GM23338 (cell line): Measurements from ENCODE around the gene OR4K5. TPM values are rescaled to one million over a fixed set of nuclear protein-coding genes. Genes with fewer than 3 reads are reported as not detected.
"Not testable (repeated sequence)": the region's sequence is repeated elsewhere in the genome, so short reads cannot be mapped to it uniquely, and the experiment has no call there.

Experiments used
- ATAC-seq: fragments of 200-7000 bp; cut with Tn5 transposase; 3 replicates; pipeline ENCODE4 v1.9.1; 2020
- DNase-seq: peaks from one replicate; pipeline ENCODE4 v3.0.0-alpha.2; 2015; ENCODE audit warnings: low spot score
- H2AFZ ChIP-seq: fragments of 200-600 bp; sonication (generic); 2 replicates; pipeline ENCODE4 v1.8.0; 2016; ENCODE audit warnings: antibody characterized with exemption, mild to moderate bottlenecking, moderate library complexity
- H3F3A ChIP-seq: fragments of 200-600 bp; sonication (generic); replicated peaks from 2 replicates; pipeline ENCODE4 v1.8.0; 2017; ENCODE audit warnings: antibody characterized with exemption, mixed run types, low read depth
- H3K27ac ChIP-seq: fragments of 200-600 bp; sonication (generic); 2 replicates; pipeline ENCODE4 v1.6.1; 2016; ENCODE audit warnings: low read depth
- H3K27me3 ChIP-seq: fragments of 200-600 bp; sonication (generic); 2 replicates; pipeline ENCODE4 v1.8.0; 2016; ENCODE audit warnings: mild to moderate bottlenecking, mixed run types, moderate library complexity; ENCODE audit not compliant: insufficient read depth
- H3K36me3 ChIP-seq: fragments of 200-600 bp; sonication (generic); 2 replicates; pipeline ENCODE4 v1.8.0; 2016; ENCODE audit warnings: mild to moderate bottlenecking; ENCODE audit not compliant: insufficient read depth
- H3K4me1 ChIP-seq: fragments of 200-600 bp; sonication (generic); 2 replicates; pipeline ENCODE4 v1.8.0; 2016; ENCODE audit warnings: mild to moderate bottlenecking, moderate library complexity; ENCODE audit not compliant: insufficient read depth
- H3K4me2 ChIP-seq: fragments of 200-600 bp; sonication (generic); 2 replicates; pipeline ENCODE4 v1.7.1; 2017; ENCODE audit warnings: mixed run types
- H3K4me3 ChIP-seq: fragments of 200-600 bp; sonication (generic); 2 replicates; pipeline ENCODE4 v1.6.1; 2016; ENCODE audit warnings: mixed run types
- H3K79me2 ChIP-seq: fragments of 200-600 bp; sonication (generic); replicated peaks from 2 replicates; pipeline ENCODE4 v1.8.0; 2017; ENCODE audit warnings: mild to moderate bottlenecking; ENCODE audit not compliant: insufficient read depth
- H3K9me2 ChIP-seq: fragments of 200-600 bp; sonication (generic); 2 replicates; pipeline ENCODE4 v1.8.0; 2017; ENCODE audit not compliant: insufficient read depth
- H4K20me1 ChIP-seq: fragments of 200-600 bp; sonication (generic); replicated peaks from 2 replicates; pipeline ENCODE4 v1.8.0; 2017; ENCODE audit warnings: mild to moderate bottlenecking; ENCODE audit not compliant: insufficient read depth
- H3K27ac Mint-ChIP-seq: 2 replicates; pipeline ENCODE4 v1.8.0; 2020; ENCODE audit warnings: inconsistent platforms, mild to moderate bottlenecking, moderate library complexity, mixed read lengths
- H3K27me3 Mint-ChIP-seq: 3 replicates; pipeline ENCODE4 v1.8.0; 2022; ENCODE audit warnings: low read depth, mild to moderate bottlenecking, moderate library complexity, mixed read lengths, inconsistent platforms; ENCODE audit not compliant: insufficient read depth, poor library complexity
- H3K36me3 Mint-ChIP-seq: 3 replicates; pipeline ENCODE4 v1.8.0; 2021; ENCODE audit warnings: low read depth, mild to moderate bottlenecking, inconsistent platforms, moderate library complexity, mixed read lengths
- H3K4me1 Mint-ChIP-seq: 3 replicates; pipeline ENCODE4 v1.8.0; 2020; ENCODE audit warnings: mild to moderate bottlenecking, inconsistent platforms, mixed read lengths
- H3K4me3 Mint-ChIP-seq: 3 replicates; pipeline ENCODE4 v1.8.0; 2021; ENCODE audit warnings: moderate library complexity, mild to moderate bottlenecking, inconsistent platforms, mixed read lengths
- H3K9me3 Mint-ChIP-seq: 3 replicates; pipeline ENCODE4 v1.8.0; 2020; ENCODE audit warnings: moderate library complexity, mild to moderate bottlenecking, inconsistent platforms, mixed read lengths
- CREB1 ChIP-seq: fragments of 250-450 bp; sonication (Bioruptor Pico); IDR thresholded peaks from 2 replicates; pipeline ENCODE4 v1.5.0; 2020; ENCODE audit warnings: low read depth, mild to moderate bottlenecking, moderate library complexity
- CTCF ChIP-seq, 2 experiments: fragments of 200-600 bp in 1 of 2; sonication (generic) in 1 of 2; conservative IDR thresholded peaks; 2 replicates each; pipeline versions ENCODE4 v1.5.1 to v1.6.1; 2016 to 2017; ENCODE audit warnings: antibody characterized with exemption in 2 of 2, low read depth in 2 of 2, mild to moderate bottlenecking in 2 of 2, moderate library complexity in 1 of 2
- EZH2phosphoT487 ChIP-seq: fragments of 200-600 bp; sonication (generic); IDR thresholded peaks from one replicate; pipeline ENCODE4 v1.8.1; 2018; ENCODE audit warnings: antibody characterized with exemption; ENCODE audit not compliant: unreplicated experiment
- NANOG ChIP-seq: IDR thresholded peaks from 2 replicates; pipeline ENCODE4 v1.6.1; 2016; ENCODE audit warnings: antibody characterized with exemption, borderline replicate concordance
- POLR2AphosphoS5 ChIP-seq: IDR thresholded peaks from 2 replicates; pipeline ENCODE4 v1.6.1; 2016; ENCODE audit warnings: antibody characterized with exemption, low read depth
- STAT1 ChIP-seq: IDR thresholded peaks from one replicate; pipeline ENCODE4 v1.6.1; 2016; ENCODE audit warnings: antibody characterized with exemption; ENCODE audit not compliant: unreplicated experiment
- ZNF331 ChIP-seq: fragments of 250-450 bp; sonication (Bioruptor Pico); IDR thresholded peaks from 2 replicates; pipeline ENCODE4 v1.5.0; 2020; ENCODE audit warnings: low read depth, mild to moderate bottlenecking, moderate library complexity
- polyA plus RNA-seq: library from polyadenylated mRNA; unstranded; fragments of >200 nt; fragmentation: Nextera tagmentation; extraction: Ambion mirVana; gene quantifications from 2 replicates; pipeline ENCODE4 v1.2.1, GENCODE V29; 2016
- total RNA-seq: library from RNA; depleted of rRNA; stranded (reverse); fragments of >200 nt; shearing (Covaris generic); gene quantifications from 2 replicates; pipeline ENCODE4 v1.2.3, GENCODE V29; 2014; rRNA removed

OR4K5 gene
- total and polyA plus RNA-seq, 2 experiments from 2014 or later, result not detected

- ATAC-seq, result no peak
- H3K4me1 Mint-ChIP-seq, result no peaks in the 10 kb centered on the region
- Histone ChIP-seq H2AFZ (no peak overlapping the region), H3K9me2 (no peaks in the 10 kb centered on the region), H3K27me3 (no peaks in the 10 kb centered on the region), H3F3A (no peaks in the 10 kb centered on the region), H3K27ac (no peak overlapping the region), H3K4me2 (no peak overlapping the region), H3K36me3 (peaks cover 28% of the 10 kb centered on the region), H3K4me1 (no peaks in the 10 kb centered on the region), H4K20me1 (no peaks in the 10 kb centered on the region), H3K79me2 (no peaks in the 10 kb centered on the region), H3K4me3 (no peak overlapping the region)
- peaks cover 18% of the 10 kb centered on the region; the same call in 2 of the 3 replicates for H3K9me3 Mint-ChIP-seq
- H3K36me3 Mint-ChIP-seq, result peaks cover 17% of the 10 kb centered on the region
- DNase-seq, result no peak
- peaks cover 1% of the 10 kb centered on the region for H3K27me3 Mint-ChIP-seq
- no peak overlapping the region for H3K4me3 Mint-ChIP-seq
- TF ChIP-seq NANOG (no peak), STAT1 (no peak), EZH2phosphoT487 (no peak), POLR2AphosphoS5 (no peak), CTCF (conservative IDR thresholded peaks at IDR 0.05; ENCODE audit: low read depth in 2 of 2) (0 out of 4 replicates have a peak, but pooled peaks of 1 of the 2 experiments have one; percentile 7)
- no peak overlapping the region for H3K27ac Mint-ChIP-seq
Measured at GRCh38 chr14:19947413-19948090, 27.1 kb downstream of the OR4K5 start.

GRCh38 chr14:19949218-19949617, 28.8 kb downstream of the OR4K5 start:
- H3K4me1 Mint-ChIP-seq, result no peaks in the 10 kb centered on the region
- peaks cover 1% of the 10 kb centered on the region for H3K27me3 Mint-ChIP-seq
- DNase-seq, result no peak
- no peak overlapping the region for H2AFZ ChIP-seq
- H3K27ac Mint-ChIP-seq, result no peak overlapping the region
- no peak overlapping the region for H3K4me2 ChIP-seq
- no peaks in the 10 kb centered on the region for H3F3A ChIP-seq
- H3K9me2 ChIP-seq, result no peaks in the 10 kb centered on the region
- no peaks in the 10 kb centered on the region for H3K27me3 ChIP-seq
- no peaks in the 10 kb centered on the region for H4K20me1 ChIP-seq
- ATAC-seq, result no peak
- no peak overlapping the region for H3K4me3 ChIP-seq
- peaks cover 17% of the 10 kb centered on the region for H3K36me3 Mint-ChIP-seq
- TF ChIP-seq EZH2phosphoT487 (no peak), CREB1 (no peak), NANOG (no peak), POLR2AphosphoS5 (no peak), ZNF331 (CRISPR knock-in tag) (no peak)
- peaks cover 39% of the 10 kb centered on the region for H3K36me3 ChIP-seq
- no peaks in the 10 kb centered on the region for H3K79me2 ChIP-seq
- peaks cover 23% of the 10 kb centered on the region for H3K9me3 Mint-ChIP-seq
- no peaks in the 10 kb centered on the region for H3K4me1 ChIP-seq
- no peak overlapping the region for H3K4me3 Mint-ChIP-seq
- no peak overlapping the region for H3K27ac ChIP-seq

- not testable (repeated sequence) for H3K9me2 ChIP-seq, H3K27ac ChIP-seq, H3K27me3 Mint-ChIP-seq, H4K20me1 ChIP-seq, H3K79me2 ChIP-seq, DNase-seq, H3K4me3 Mint-ChIP-seq, H3F3A ChIP-seq, H3K27ac Mint-ChIP-seq, H3K4me3 ChIP-seq, ATAC-seq, H3K4me1 Mint-ChIP-seq, H2AFZ ChIP-seq, H3K27me3 ChIP-seq, H3K4me2 ChIP-seq, H3K36me3 Mint-ChIP-seq, H3K36me3 ChIP-seq, H3K4me1 ChIP-seq
- peaks cover 69% of the 10 kb centered on the region for H3K9me3 Mint-ChIP-seq
Measured at GRCh38 chr14:19969735-19970134, 49.3 kb downstream of the OR4K5 start.

Other genes starting within 250 kb of the OR4K5 start
- not detected in 2 replicates for gene OR11H2, start 206.7 kb upstream of the OR4K5 start, total RNA-seq
- not detected in 2 replicates for gene OR11H2, start 206.7 kb upstream of the OR4K5 start, polyA plus RNA-seq
- gene OR4Q3, start 177.0 kb upstream of the OR4K5 start, total RNA-seq, result not detected in 2 replicates
- not detected in 2 replicates for gene OR4Q3, start 177.0 kb upstream of the OR4K5 start, polyA plus RNA-seq
- gene OR4M1, start 147.1 kb upstream of the OR4K5 start, total RNA-seq, result not detected in 2 replicates
- not detected in 2 replicates for gene OR4M1, start 147.1 kb upstream of the OR4K5 start, polyA plus RNA-seq
- not detected in 2 replicates for gene OR4N2, start 116.8 kb upstream of the OR4K5 start, total RNA-seq
- gene OR4N2, start 116.8 kb upstream of the OR4K5 start, polyA plus RNA-seq, result not detected in 2 replicates
- not detected in 2 replicates for gene OR4K2, start 45.5 kb upstream of the OR4K5 start, total RNA-seq
- gene OR4K2, start 45.5 kb upstream of the OR4K5 start, polyA plus RNA-seq, result not detected in 2 replicates
- not detected in 2 replicates for gene OR4K1, start 10.3 kb downstream of the OR4K5 start, total RNA-seq
- gene OR4K1, start 10.3 kb downstream of the OR4K5 start, polyA plus RNA-seq, result not detected in 2 replicates
- not detected in 2 replicates for gene OR4K15, start 55.0 kb downstream of the OR4K5 start, total RNA-seq
- not detected in 2 replicates for gene OR4K15, start 55.0 kb downstream of the OR4K5 start, polyA plus RNA-seq
- gene OR4Q2, start 81.6 kb downstream of the OR4K5 start, total RNA-seq, result not detected in 2 replicates
- gene OR4Q2, start 81.6 kb downstream of the OR4K5 start, polyA plus RNA-seq, result not detected in 2 replicates
- not detected in 2 replicates for gene OR4K14, start 98.7 kb downstream of the OR4K5 start, total RNA-seq
- not detected in 2 replicates for gene OR4K14, start 98.7 kb downstream of the OR4K5 start, polyA plus RNA-seq
- gene OR4K13, start 115.4 kb downstream of the OR4K5 start, total RNA-seq, result not detected in 2 replicates
- gene OR4K13, start 115.4 kb downstream of the OR4K5 start, polyA plus RNA-seq, result not detected in 2 replicates
- not detected in 2 replicates for gene OR4L1, start 139.4 kb downstream of the OR4K5 start, total RNA-seq
- gene OR4L1, start 139.4 kb downstream of the OR4K5 start, polyA plus RNA-seq, result not detected in 2 replicates
- gene OR4K17, start 190.1 kb downstream of the OR4K5 start, total RNA-seq, result not detected in 2 replicates
- not detected in 2 replicates for gene OR4K17, start 190.1 kb downstream of the OR4K5 start, polyA plus RNA-seq
- gene OR4N5, start 218.2 kb downstream of the OR4K5 start, total RNA-seq, result not detected in 2 replicates
- not detected in 2 replicates for gene OR4N5, start 218.2 kb downstream of the OR4K5 start, polyA plus RNA-seq